Type B pancreatic cell (in vitro differentiated cells): ENCODE measurements around the gene TMED8. TPM values are rescaled to one million over a fixed set of nuclear protein-coding genes. Genes with fewer than 3 reads are reported as not detected.

Source experiments
- DNase-seq: peaks from one replicate; pipeline ENCODE4 v3.0.0; 2021; ENCODE audit warnings: mixed read lengths; ENCODE audit not compliant: unreplicated experiment; ENCODE audit errors: extremely low spot score
- H3K27ac Mint-ChIP-seq: 2 replicates; pipeline ENCODE4 v1.8.0; 2021; ENCODE audit warnings: mild to moderate bottlenecking, mixed read lengths
- H3K27me3 Mint-ChIP-seq: 2 replicates; pipeline ENCODE4 v1.8.0; 2021; ENCODE audit warnings: mixed read lengths
- H3K36me3 Mint-ChIP-seq: 2 replicates; pipeline ENCODE4 v1.8.0; 2021; ENCODE audit warnings: mixed read lengths
- H3K4me1 Mint-ChIP-seq: one replicate; pipeline ENCODE4 v1.8.0; 2021; ENCODE audit warnings: mixed read lengths; ENCODE audit not compliant: unreplicated experiment
- H3K4me3 Mint-ChIP-seq: 2 replicates; pipeline ENCODE4 v1.8.0; 2021; ENCODE audit warnings: mild to moderate bottlenecking, mixed read lengths
- H3K9me3 Mint-ChIP-seq: 2 replicates; pipeline ENCODE4 v1.8.0; 2021; ENCODE audit warnings: mixed read lengths
- total RNA-seq: library from RNA; stranded (reverse); gene quantifications from 2 replicates; pipeline ENCODE4 v1.2.1, GENCODE V29; 2021; ENCODE audit warnings: low replicate concordance
- TF ChIP-seq, protein P1 (sequence below): fragments of 200-600 bp; sonication (generic); conservative IDR thresholded peaks from 2 replicates; pipeline ENCODE4 v1.5.0; 2021; ENCODE audit warnings: antibody characterized with exemption, mild to moderate bottlenecking

Gene TMED8
- total RNA-seq, 1 donor from 2014 or later, result 17.4 TPM

DNA sequence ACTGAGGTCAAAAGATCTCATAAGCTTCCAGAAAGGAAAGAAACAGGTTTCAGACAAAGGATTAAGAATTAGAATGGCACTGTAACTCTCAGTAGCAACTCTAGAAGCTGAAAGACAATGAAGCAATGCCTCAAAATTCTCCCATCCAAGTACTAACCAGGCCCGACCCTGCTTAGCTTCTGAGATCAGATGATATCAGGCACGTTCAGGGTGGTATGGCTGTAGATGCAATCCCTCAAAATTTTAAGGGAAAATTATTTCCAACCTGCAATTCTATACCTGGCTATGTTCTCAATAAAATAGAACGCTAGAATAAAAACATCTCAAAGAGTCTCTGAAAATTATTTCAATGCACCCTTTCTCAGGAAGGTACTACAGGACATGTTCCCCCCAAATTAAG, 26.9 kb upstream of the TMED8 start:
- Mint-ChIP-seq H3K36me3 (no peaks in the 10 kb centered on the region), H3K27me3 (no peaks in the 10 kb centered on the region), H3K9me3 (no peaks in the 10 kb centered on the region), H3K4me1 (peaks cover 4% of the 10 kb centered on the region), H3K4me3 (no peak overlapping the region), H3K27ac (no peak overlapping the region)
- TF ChIP-seq, protein P1, sequence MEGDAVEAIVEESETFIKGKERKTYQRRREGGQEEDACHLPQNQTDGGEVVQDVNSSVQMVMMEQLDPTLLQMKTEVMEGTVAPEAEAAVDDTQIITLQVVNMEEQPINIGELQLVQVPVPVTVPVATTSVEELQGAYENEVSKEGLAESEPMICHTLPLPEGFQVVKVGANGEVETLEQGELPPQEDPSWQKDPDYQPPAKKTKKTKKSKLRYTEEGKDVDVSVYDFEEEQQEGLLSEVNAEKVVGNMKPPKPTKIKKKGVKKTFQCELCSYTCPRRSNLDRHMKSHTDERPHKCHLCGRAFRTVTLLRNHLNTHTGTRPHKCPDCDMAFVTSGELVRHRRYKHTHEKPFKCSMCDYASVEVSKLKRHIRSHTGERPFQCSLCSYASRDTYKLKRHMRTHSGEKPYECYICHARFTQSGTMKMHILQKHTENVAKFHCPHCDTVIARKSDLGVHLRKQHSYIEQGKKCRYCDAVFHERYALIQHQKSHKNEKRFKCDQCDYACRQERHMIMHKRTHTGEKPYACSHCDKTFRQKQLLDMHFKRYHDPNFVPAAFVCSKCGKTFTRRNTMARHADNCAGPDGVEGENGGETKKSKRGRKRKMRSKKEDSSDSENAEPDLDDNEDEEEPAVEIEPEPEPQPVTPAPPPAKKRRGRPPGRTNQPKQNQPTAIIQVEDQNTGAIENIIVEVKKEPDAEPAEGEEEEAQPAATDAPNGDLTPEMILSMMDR, result no peak
- DNase-seq, result no peak

DNA sequence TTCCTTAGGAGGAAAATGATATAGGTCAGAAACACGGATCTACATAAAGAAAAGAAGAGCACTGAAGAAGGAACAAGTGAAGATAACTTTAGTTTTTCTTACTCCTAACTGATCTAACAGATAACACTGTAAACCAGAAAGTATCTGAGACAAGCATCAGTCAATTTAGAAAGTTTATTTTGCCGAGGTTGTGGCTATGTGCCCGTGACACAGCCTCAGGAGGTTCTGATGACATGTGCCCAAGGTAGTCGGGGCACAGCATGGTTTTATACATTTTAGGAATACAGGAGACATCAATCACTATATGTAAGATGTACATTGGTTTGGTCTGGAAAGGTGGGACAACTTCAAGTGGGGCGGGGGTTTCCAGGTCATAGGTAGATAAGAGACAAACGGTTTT, 23.3 kb upstream of the TMED8 start:
- Mint-ChIP-seq H3K27me3 (no peaks in the 10 kb centered on the region), H3K4me3 (no peak overlapping the region), H3K9me3 (no peaks in the 10 kb centered on the region)

DNA sequence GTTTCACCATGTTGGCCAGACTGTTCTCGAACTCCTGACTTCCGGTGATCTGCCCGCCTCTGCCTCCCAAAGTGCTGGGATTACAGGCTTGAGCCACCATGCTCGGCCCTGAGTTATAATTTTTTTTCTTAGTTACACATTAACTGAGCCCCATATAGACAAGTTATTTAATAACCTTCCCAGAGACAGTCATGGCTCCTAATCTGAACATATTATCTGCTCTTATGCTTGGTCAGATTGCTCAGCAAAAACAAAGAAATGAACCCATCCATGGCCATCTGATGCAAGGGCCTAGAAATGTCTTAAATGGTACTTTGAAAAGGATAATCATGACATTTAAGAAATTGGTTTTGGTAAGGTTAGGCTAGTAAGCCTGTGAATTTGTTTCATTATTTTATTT, 13.3 kb upstream of the TMED8 start:
- no peak overlapping the region for H3K4me3 Mint-ChIP-seq
- TF ChIP-seq, protein P1, result no peak
- H3K27ac Mint-ChIP-seq, result no peak overlapping the region
- no peak for DNase-seq
- no peaks in the 10 kb centered on the region for H3K36me3 Mint-ChIP-seq
- no peaks in the 10 kb centered on the region for H3K27me3 Mint-ChIP-seq
- no peaks in the 10 kb centered on the region for H3K9me3 Mint-ChIP-seq
- H3K4me1 Mint-ChIP-seq, result no peaks in the 10 kb centered on the region

More for the DNA sequence above, 23.3 kb upstream of the TMED8 start:
- no peak overlapping the region for H3K27ac Mint-ChIP-seq
- no peak for DNase-seq
- no peaks in the 10 kb centered on the region for H3K36me3 Mint-ChIP-seq
- H3K4me1 Mint-ChIP-seq, result no peaks in the 10 kb centered on the region
- TF ChIP-seq, protein P1, result no peak

DNA sequence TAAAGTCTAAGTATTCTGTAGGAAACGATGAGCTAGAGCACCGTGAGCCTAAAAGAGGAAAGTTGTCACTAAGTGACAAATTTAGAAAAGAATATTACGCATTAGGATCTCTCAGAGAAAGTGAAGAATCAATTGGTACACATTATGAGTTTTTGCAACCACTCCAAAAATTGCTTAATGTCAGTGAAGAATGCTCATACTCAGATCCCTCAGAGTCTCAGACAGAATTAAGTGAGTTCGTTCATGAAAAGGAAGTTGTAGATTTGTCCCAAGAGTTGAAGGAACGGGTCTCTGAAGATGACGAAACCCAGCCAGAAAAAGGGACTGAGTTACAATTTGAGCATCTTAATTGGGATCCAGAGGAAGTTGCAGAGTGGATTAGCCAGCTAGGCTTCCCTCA, 1.8 kb upstream of the TMED8 start:
- no peaks in the 10 kb centered on the region for H3K27me3 Mint-ChIP-seq
- peaks cover 3% of the 10 kb centered on the region for H3K36me3 Mint-ChIP-seq
- peaks cover 10% of the 10 kb centered on the region for H3K4me1 Mint-ChIP-seq
- TF ChIP-seq, protein P1, result no peak
- H3K9me3 Mint-ChIP-seq, result no peaks in the 10 kb centered on the region
- H3K4me3 Mint-ChIP-seq, result no peak overlapping the region
- DNase-seq, result no peak
- H3K27ac Mint-ChIP-seq, result no peak overlapping the region

DNA sequence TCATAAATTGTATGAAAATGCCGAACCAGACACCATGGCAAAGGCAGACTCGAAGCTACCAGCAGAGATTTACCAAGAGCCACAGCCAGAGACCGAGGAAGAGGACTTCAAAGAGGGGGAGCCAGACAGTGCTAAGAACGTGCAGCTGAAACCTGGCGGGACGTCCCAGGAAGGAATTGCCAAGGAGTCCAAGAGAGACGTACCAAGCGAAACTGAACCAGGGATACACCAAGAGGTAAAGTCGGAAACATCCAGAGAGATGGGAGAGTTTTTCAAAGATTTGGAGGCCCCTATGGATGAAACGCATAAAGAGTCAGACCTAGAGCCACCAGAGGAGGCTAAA, 579 bp upstream of the TMED8 start:
- TF ChIP-seq, protein P1, result no peak
- no peak overlapping the region for H3K27ac Mint-ChIP-seq

More for the DNA sequence above, 579 bp upstream of the TMED8 start:
- H3K4me3 Mint-ChIP-seq, result no peak overlapping the region
- H3K4me1 Mint-ChIP-seq, result peaks cover 20% of the 10 kb centered on the region
- H3K9me3 Mint-ChIP-seq, result no peaks in the 10 kb centered on the region
- no peaks in the 10 kb centered on the region for H3K27me3 Mint-ChIP-seq
- DNase-seq, result no peak
- H3K36me3 Mint-ChIP-seq, result peaks cover 3% of the 10 kb centered on the region
